ENCODE data around the gene ZFHX2.

Gene ZFHX2

DNA sequence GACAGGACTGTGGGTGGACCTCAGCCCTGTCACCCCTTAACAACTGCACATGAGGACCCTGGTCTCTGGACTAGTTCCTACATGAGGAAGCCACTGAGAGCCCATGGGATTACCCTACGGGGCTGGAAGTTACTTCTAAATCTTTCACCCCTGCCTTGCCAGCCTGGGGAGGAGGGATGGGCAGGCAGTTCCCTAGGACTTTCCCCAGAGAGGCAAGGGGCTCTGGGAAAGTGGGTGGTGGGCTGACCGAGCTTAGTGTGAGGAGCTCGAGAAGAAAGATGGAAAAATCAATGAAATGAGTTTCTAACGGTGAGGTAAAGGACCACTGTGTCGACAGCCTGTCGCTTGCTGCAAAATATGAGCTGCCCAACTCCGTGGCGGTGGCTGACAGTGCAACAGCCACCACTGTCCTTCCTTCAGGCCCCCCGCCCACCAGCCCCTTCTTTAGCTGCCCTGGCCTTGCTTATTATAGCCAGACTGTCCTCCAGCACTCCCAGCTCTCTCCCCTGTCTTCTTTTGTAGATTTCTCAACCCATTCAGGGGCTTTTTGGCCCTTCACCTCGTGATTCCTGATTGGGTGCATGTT, 5.0 kb downstream of the ZFHX2 start:
- Histone ChIP-seq H3K9me3 (ENCODE audit: control insufficient read depth, insufficient read depth, low read depth, low read length) (no peaks in the 10 kb centered on the region), H3K9ac (ENCODE audit: low read length) (no peak overlapping the region), H3K36me3 (ENCODE audit: control insufficient read depth, insufficient read depth, low read length) (peaks cover 11% of the 10 kb centered on the region; the same call in 1 of the 2 replicates), H3K27me3 (ENCODE audit: control insufficient read depth, insufficient read depth, low read length) (no peaks in the 10 kb centered on the region; the same call in 1 of the 2 replicates), H3K4me1 (ENCODE audit: control insufficient read depth, insufficient read depth, low read length) (peaks cover 67% of the 10 kb centered on the region), H3K27ac (ENCODE audit: low read depth, low read length) (no peak overlapping the region), H3K4me3 (ENCODE audit: low read depth, low read length) (no peak overlapping the region)

DNA sequence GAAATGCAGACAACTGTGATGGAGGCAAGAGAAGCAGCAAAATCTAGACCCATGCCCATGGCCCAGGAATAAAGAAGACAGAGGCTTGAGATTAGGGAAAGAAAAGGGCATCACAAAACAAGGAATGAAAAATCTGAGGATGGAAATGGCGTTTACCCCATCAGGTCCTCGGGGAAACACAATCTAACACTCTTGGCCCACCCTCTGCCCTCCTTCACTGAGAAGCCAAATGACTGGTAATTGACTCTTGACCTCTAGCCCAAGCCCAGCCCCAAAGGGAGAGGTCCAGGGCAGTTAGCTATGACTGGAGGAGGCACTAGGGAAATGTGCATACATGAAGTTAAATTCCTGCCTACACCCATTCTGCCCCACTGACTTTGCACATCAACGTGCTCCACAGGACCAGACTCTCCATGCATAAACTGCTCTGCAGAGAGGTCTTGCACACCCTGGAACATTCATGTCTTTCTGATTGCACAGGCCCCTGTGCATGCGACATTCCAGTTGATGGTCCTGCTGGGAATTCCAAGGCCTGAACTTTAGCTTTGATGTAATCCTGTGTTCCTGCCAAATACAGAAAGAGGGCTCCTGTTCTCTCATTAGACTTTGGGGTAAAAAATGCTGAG, 5.7 kb downstream of the ZFHX2 start:
- no peaks in the 10 kb centered on the region for H3K9me3 ChIP-seq (ENCODE audit: control insufficient read depth, insufficient read depth, low read depth, low read length)
- H3K36me3 ChIP-seq (ENCODE audit: control insufficient read depth, insufficient read depth, low read length), result peaks cover 11% of the 10 kb centered on the region; the same call in 1 of the 2 replicates
- peaks cover 67% of the 10 kb centered on the region for H3K4me1 ChIP-seq (ENCODE audit: control insufficient read depth, insufficient read depth, low read length)
- no peaks in the 10 kb centered on the region; the same call in 1 of the 2 replicates for H3K27me3 ChIP-seq (ENCODE audit: control insufficient read depth, insufficient read depth, low read length)
- H3K9ac ChIP-seq (ENCODE audit: low read length), result peak overlapping the region; percentile 82
- peak overlapping the region; percentile 40 for H3K4me3 ChIP-seq (ENCODE audit: low read depth, low read length)
- peak overlapping the region; percentile 74 for H3K27ac ChIP-seq (ENCODE audit: low read depth, low read length)

DNA sequence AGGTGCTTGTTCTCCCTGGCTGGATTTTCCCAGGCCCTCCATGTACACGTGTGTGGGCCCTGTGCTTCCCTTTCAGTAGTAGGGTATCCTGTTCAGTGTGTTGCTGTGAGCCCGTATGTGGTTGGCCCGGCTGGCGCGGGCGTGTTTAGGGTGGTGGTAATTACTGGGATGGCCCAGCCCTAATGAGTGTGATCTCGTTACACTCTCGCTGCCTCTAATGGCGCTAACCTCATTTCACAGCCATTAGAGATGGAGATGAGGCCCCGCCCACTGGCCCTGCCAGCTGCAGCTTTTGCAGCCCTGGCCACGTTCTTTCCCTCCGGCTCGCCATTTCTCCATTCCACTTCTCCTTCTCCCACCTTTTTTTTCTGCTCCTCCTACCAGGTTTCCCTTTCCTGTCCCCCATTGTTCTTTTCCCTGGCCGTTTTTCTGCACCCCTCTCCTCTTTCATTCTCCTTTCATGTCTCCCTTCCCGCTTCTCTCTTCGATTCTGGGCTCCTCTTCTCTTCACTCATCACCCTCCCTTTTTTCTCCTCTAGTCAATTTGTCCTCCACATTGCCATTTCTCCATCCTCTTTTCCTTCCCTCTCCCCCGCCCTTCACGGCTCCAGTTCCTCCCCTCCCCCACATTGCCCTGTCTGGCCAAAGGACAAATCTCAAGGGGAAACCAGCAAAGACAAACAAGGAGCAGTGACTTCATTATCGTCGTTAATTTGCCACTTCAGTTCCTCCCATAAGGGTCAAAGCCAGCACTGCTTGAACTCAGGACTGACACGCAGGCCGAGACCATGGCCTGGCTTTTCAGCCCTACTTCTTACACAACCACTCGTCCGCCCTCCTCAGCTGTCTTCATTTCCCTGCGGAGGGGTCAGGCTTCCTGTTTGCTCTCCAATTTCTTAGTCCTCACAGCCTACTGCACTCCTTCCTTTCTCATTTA, 6.8 kb downstream of the ZFHX2 start:
- peak overlapping the region; percentile 82 for H3K9ac ChIP-seq (ENCODE audit: low read length)
- H3K27ac ChIP-seq (ENCODE audit: low read depth, low read length), result peak overlapping the region; percentile 74
- no peaks in the 10 kb centered on the region for H3K9me3 ChIP-seq (ENCODE audit: control insufficient read depth, insufficient read depth, low read depth, low read length)
- peak overlapping the region; percentile 40 for H3K4me3 ChIP-seq (ENCODE audit: low read depth, low read length)
- peaks cover 63% of the 10 kb centered on the region for H3K4me1 ChIP-seq (ENCODE audit: control insufficient read depth, insufficient read depth, low read length)
- no peaks in the 10 kb centered on the region for H3K27me3 ChIP-seq (ENCODE audit: control insufficient read depth, insufficient read depth, low read length)
- H3K36me3 ChIP-seq (ENCODE audit: control insufficient read depth, insufficient read depth, low read length), result peaks cover 11% of the 10 kb centered on the region; the same call in 1 of the 2 replicates

DNA sequence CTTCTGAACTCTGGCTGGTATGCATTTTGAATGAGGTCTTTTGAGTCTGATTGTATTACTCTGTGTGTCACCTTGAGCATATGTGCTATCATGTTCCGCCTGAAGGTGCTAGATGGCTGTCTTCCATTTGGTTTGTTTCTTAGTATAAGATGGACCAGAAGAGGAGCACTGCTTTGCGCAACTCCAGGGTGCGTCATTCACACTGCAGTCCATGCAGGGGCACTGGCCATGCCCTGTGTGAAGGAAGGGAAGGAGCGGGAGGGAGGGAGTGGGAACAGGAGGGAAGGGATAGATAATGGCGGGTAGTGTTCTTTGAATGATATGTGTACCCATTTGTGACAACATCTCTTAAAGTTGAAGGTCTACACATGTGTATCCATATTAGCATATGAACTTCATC, 8.2 kb downstream of the ZFHX2 start:
- H3K9me3 ChIP-seq (ENCODE audit: control insufficient read depth, insufficient read depth, low read depth, low read length), result no peaks in the 10 kb centered on the region
- peaks cover 11% of the 10 kb centered on the region; the same call in 1 of the 2 replicates for H3K36me3 ChIP-seq (ENCODE audit: control insufficient read depth, insufficient read depth, low read length)
- no peak overlapping the region for H3K9ac ChIP-seq (ENCODE audit: low read length)
- H3K4me3 ChIP-seq (ENCODE audit: low read depth, low read length), result no peak overlapping the region
- H3K27me3 ChIP-seq (ENCODE audit: control insufficient read depth, insufficient read depth, low read length), result no peaks in the 10 kb centered on the region
- peaks cover 62% of the 10 kb centered on the region for H3K4me1 ChIP-seq (ENCODE audit: control insufficient read depth, insufficient read depth, low read length)
- H3K27ac ChIP-seq (ENCODE audit: low read depth, low read length), result no peak overlapping the region

DNA sequence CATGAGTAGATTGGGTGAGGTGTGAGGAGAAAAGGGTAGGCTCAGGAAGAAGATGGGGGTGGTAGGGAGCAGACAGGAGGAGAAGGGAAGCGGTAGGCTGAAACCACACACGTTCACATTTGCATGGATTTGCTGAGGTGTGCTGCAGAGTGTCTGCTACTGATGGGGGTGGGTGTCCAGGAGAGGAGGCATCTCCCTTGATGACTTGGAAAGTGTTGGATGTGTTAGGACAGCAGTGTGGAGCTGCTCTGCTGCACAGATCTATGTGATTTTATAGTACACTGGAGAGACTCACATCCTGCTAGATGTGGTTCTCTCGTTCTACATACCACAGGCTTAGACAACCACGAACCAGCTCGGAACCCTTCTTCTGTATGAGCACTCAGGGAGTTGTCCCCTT, 9.3 kb downstream of the ZFHX2 start:
- no peak overlapping the region for H3K27ac ChIP-seq (ENCODE audit: low read depth, low read length)
- no peak overlapping the region for H3K9ac ChIP-seq (ENCODE audit: low read length)
- no peak overlapping the region for H3K4me3 ChIP-seq (ENCODE audit: low read depth, low read length)

DNA sequence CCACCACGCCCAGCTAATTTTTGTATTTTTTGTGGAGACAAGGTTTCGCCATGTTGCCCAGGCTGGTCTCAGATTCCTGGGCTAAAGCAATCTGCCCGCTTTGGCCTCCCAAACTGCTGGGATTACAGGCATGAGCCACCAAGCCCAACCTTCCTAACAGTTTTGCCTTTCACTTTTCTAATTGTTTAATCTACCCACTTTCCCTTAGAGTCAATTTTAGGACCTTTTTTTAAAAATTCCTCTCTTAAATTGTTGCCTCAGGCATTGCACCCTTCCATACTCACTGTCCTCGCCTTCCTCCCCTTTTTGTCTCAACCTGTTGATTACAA, 11.5 kb downstream of the ZFHX2 start:
- Histone ChIP-seq H3K4me1 (ENCODE audit: control insufficient read depth, insufficient read depth, low read length) (peaks cover 39% of the 10 kb centered on the region), H3K36me3 (ENCODE audit: control insufficient read depth, insufficient read depth, low read length) (peaks cover 9% of the 10 kb centered on the region; the same call in 1 of the 2 replicates), H3K4me3 (ENCODE audit: low read depth, low read length) (no peak overlapping the region), H3K9ac (ENCODE audit: low read length) (no peak overlapping the region), H3K27me3 (ENCODE audit: control insufficient read depth, insufficient read depth, low read length) (no peaks in the 10 kb centered on the region), H3K9me3 (ENCODE audit: control insufficient read depth, insufficient read depth, low read depth, low read length) (no peaks in the 10 kb centered on the region), H3K27ac (ENCODE audit: low read depth, low read length) (peak overlapping the region; percentile 32; the same call in 1 of the 2 replicates)

More for the DNA sequence above, 9.3 kb downstream of the ZFHX2 start:
- Histone ChIP-seq H3K9me3 (ENCODE audit: control insufficient read depth, insufficient read depth, low read depth, low read length) (no peaks in the 10 kb centered on the region), H3K36me3 (ENCODE audit: control insufficient read depth, insufficient read depth, low read length) (peaks cover 11% of the 10 kb centered on the region; the same call in 1 of the 2 replicates), H3K27me3 (ENCODE audit: control insufficient read depth, insufficient read depth, low read length) (no peaks in the 10 kb centered on the region), H3K4me1 (ENCODE audit: control insufficient read depth, insufficient read depth, low read length) (peaks cover 52% of the 10 kb centered on the region)

DNA sequence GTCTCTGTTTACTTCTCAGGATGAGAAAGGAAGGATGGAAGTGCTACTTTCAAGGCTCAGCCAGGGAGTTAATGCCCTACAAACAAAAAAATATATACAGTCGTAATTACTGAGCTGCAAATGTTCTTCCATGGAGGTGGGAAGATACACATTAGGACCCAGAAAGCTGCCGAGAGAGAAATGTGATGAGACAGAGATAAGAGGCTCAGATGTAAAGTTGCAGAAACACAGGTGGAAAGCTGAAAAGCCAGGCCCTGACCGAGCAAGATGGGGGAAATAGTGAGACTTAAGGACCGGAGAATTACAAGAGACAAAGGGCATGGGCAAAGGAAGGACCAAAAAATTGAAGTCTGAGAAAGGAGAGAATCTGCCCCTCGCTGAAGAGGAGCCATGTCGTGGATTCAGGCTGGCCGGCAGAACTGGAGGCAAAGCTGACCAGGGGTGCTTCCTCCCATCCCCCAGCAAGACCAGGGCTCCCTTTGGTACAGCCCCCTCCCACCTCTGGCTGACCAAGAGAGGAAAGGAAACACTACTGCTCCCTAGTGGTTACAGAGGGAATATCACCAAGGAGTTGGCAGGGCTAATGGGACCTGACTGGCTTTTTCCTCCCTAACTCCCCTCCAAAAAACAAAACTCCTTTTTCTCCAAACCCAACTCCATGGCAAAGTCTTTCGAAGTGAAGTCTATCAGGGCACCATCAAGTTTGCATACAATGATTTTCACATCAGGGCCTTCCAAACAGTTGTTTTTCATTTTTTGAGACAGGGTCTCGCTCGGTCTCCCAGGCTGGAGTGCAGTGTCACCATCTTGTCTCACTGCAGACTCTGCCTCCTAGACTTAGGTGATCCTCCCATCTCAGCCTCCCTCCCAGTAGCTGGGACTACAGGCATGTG, 12.1 kb downstream of the ZFHX2 start:
- peak overlapping the region; percentile 71 for H3K4me3 ChIP-seq (ENCODE audit: low read depth, low read length)
- H3K36me3 ChIP-seq (ENCODE audit: control insufficient read depth, insufficient read depth, low read length), result peaks cover 15% of the 10 kb centered on the region; the same call in 1 of the 2 replicates
- peak overlapping the region; percentile 79 for H3K9ac ChIP-seq (ENCODE audit: low read length)
- H3K27me3 ChIP-seq (ENCODE audit: control insufficient read depth, insufficient read depth, low read length), result no peaks in the 10 kb centered on the region
- H3K9me3 ChIP-seq (ENCODE audit: control insufficient read depth, insufficient read depth, low read depth, low read length), result no peaks in the 10 kb centered on the region
- peak overlapping the region; percentile 94 for H3K27ac ChIP-seq (ENCODE audit: low read depth, low read length)
- peaks cover 32% of the 10 kb centered on the region for H3K4me1 ChIP-seq (ENCODE audit: control insufficient read depth, insufficient read depth, low read length)

DNA sequence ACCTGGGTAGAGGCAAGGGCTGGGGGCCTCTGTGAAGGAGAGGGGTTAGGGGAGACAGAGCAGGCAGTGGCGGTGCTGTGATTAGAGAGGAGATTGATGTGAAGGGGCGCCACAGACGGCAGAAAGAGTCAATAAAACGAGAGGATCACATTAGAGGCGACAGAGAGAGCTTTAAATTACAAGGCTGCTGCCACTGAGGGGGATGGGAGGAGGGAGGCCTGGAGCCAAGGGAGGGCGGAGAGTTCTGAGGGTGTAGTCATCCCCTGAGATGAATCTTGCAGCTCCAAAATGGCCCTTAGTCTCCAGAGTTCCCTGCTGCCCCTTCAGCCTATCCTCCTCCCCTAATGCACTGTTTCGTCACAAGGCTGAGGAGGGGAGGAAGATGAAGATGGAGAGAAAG, 12.8 kb downstream of the ZFHX2 start:
- peak overlapping the region; percentile 79 for H3K9ac ChIP-seq (ENCODE audit: low read length)
- H3K9me3 ChIP-seq (ENCODE audit: control insufficient read depth, insufficient read depth, low read depth, low read length), result no peaks in the 10 kb centered on the region
- H3K36me3 ChIP-seq (ENCODE audit: control insufficient read depth, insufficient read depth, low read length), result peaks cover 21% of the 10 kb centered on the region
- peak overlapping the region; percentile 71 for H3K4me3 ChIP-seq (ENCODE audit: low read depth, low read length)
- H3K27me3 ChIP-seq (ENCODE audit: control insufficient read depth, insufficient read depth, low read length), result no peaks in the 10 kb centered on the region
- H3K4me1 ChIP-seq (ENCODE audit: control insufficient read depth, insufficient read depth, low read length), result peaks cover 28% of the 10 kb centered on the region
- H3K27ac ChIP-seq (ENCODE audit: low read depth, low read length), result peak overlapping the region; percentile 94

DNA sequence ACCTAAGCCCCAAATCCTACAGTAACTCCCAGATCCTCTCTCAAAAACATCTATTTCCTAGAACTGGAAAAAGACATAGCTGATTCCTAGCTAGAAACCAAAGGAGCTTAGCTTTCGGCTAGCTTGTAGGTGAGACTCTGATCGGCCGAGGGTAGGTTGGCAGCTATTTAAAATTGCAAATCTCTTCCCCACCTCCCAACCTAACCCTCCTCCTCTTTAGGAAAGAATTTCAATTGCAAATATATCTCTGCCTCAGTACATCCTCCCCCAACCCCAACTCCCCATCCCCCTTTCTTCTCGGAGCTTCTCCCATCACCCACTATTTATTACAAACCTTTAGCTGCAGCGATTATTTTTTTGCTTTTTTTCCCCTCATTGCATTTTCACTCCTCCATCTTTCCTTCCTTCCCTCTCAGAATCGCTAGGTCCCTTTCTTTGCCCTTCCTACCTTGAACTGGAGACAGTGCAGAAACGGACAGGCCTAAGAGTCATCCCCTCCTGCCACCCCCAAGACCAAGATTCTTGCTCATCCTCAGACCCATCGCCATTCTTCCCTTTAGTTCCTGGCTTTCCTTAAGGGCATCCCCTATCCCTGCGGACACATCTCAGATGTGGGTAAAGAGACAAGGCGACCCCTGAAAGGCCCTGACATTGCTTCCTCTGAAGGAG, 13.4 kb downstream of the ZFHX2 start:
- Histone ChIP-seq H3K36me3 (ENCODE audit: control insufficient read depth, insufficient read depth, low read length) (peaks cover 26% of the 10 kb centered on the region), H3K9ac (ENCODE audit: low read length) (peak overlapping the region; percentile 94), H3K9me3 (ENCODE audit: control insufficient read depth, insufficient read depth, low read depth, low read length) (no peaks in the 10 kb centered on the region), H3K4me3 (ENCODE audit: low read depth, low read length) (peak overlapping the region; percentile 71), H3K4me1 (ENCODE audit: control insufficient read depth, insufficient read depth, low read length) (peaks cover 25% of the 10 kb centered on the region), H3K27ac (ENCODE audit: low read depth, low read length) (peak overlapping the region; percentile 94), H3K27me3 (ENCODE audit: control insufficient read depth, insufficient read depth, low read length) (no peaks in the 10 kb centered on the region)

All from HUES6 (cell line).